B cell (primary cell): ENCODE measurements around the gene ITPR3. TPM values are rescaled to one million over a fixed set of nuclear protein-coding genes. Genes with fewer than 3 reads are reported as not detected.
A peak's percentile ranks its signal among the peaks of the same experiment; 100 is the strongest.

Experiments used
- ATAC-seq: fragments of 200-7000 bp; cut with Tn5 transposase; one replicate; pipeline ENCODE4 v1.10.0; 2021; ENCODE audit warnings: low read depth, mild to moderate bottlenecking, moderate number of reproducible peaks, moderate library complexity
- CTCF ChIA-PET: fragments of 350-600 bp; sonication (Branson Sonifier 250); formaldehyde crosslinking; loops from one replicate; lab custom pipeline; 2021; ENCODE audit warnings: antibody characterized with exemption, inconsistent platforms; lab: Charles Lee
- POLR2A ChIA-PET: fragments of 350-600 bp; sonication (Branson Sonifier 250); formaldehyde crosslinking; loops from one replicate; lab custom pipeline; 2021; ENCODE audit warnings: antibody characterized with exemption; lab: Charles Lee
- DNase-seq: peaks from one replicate; pipeline ENCODE4 v3.0.0; 2013
- H2AFZ ChIP-seq: 2 replicates; pipeline ENCODE4 v1.6.1; 2012; ENCODE audit warnings: mild to moderate bottlenecking, low read depth, low read length; ENCODE audit not compliant: insufficient read depth, poor library complexity, severe bottlenecking
- H3K27ac ChIP-seq, 2 donors: 1 replicate in 1 of 2; 2 replicates in 1 of 2; pipeline ENCODE4 v1.5.1; 2012 to 2013; ENCODE audit warnings: low read length in 2 of 2, mild to moderate bottlenecking in 2 of 2, moderate library complexity in 1 of 2
- H3K27me3 ChIP-seq, 4 experiments: fragments of 200-600 bp in 1 of 4; sonication (generic) in 1 of 4; replicated peaks in 1 of 4; 1 replicate in 2 of 4; 2 replicates in 2 of 4; pipeline versions ENCODE4 v1.6.1 to v1.7.0; 2013 to 2016; ENCODE audit warnings: low read length in 3 of 4, mild to moderate bottlenecking in 2 of 4, mixed read lengths in 1 of 4, moderate library complexity in 1 of 4; ENCODE audit not compliant: insufficient read depth in 4 of 4, control insufficient read depth in 3 of 4; ENCODE audit errors: control extremely low read depth in 1 of 4
- H3K36me3 ChIP-seq, 2 experiments: replicated peaks in 1 of 2; 1 replicate in 1 of 2; 2 replicates in 1 of 2; pipeline versions ENCODE4 v1.6.1 to v1.7.1; 2013; ENCODE audit warnings: low read length in 1 of 2; ENCODE audit not compliant: insufficient read depth in 2 of 2, control insufficient read depth in 1 of 2; ENCODE audit errors: control extremely low read depth in 1 of 2, extremely low read depth in 1 of 2
- H3K4me1 ChIP-seq, 2 donors: fragments of 200-600 bp in 1 of 2; sonication (generic) in 1 of 2; 1 replicate in 1 of 2; 2 replicates in 1 of 2; pipeline versions ENCODE4 v1.5.1 to v1.6.1; 2013 to 2017; ENCODE audit warnings: low read length in 2 of 2; ENCODE audit not compliant: control insufficient read depth in 2 of 2, insufficient read depth in 2 of 2
- H3K4me2 ChIP-seq: replicated peaks from 2 replicates; pipeline ENCODE3; 2012; ENCODE audit warnings: mild to moderate bottlenecking, low read depth, low read length; ENCODE audit not compliant: poor library complexity, severe bottlenecking
- H3K4me3 ChIP-seq, 5 experiments: fragments of 200-600 bp in 1 of 5; sonication (generic) in 1 of 5; 1 replicate in 3 of 5; 2 replicates in 2 of 5; pipeline versions ENCODE4 v1.5.1 to v1.7.0; 2011 to 2016; ENCODE audit warnings: low read length in 4 of 5, mild to moderate bottlenecking in 4 of 5, low read depth in 2 of 5, control low read depth in 1 of 5, moderate library complexity in 1 of 5; ENCODE audit not compliant: insufficient read depth in 1 of 5; ENCODE audit errors: control extremely low read depth in 1 of 5, extremely low read depth in 1 of 5
- H3K79me2 ChIP-seq: fragments of 200-600 bp; sonication (generic); one replicate; pipeline ENCODE4 v1.6.0; 2016; ENCODE audit warnings: low read length; ENCODE audit not compliant: control insufficient read depth, insufficient read depth
- H3K9ac ChIP-seq: fragments of 200-600 bp; sonication (generic); 2 replicates; pipeline ENCODE4 v1.6.1; 2017; ENCODE audit warnings: mild to moderate bottlenecking, low read length, moderate library complexity
- H3K9me3 ChIP-seq, 3 donors: one replicate each; pipeline versions ENCODE4 v1.6.1 to v1.7.1; 2013; ENCODE audit warnings: low read length in 2 of 3; ENCODE audit not compliant: control insufficient read depth in 2 of 3, insufficient read depth in 1 of 3; ENCODE audit errors: control extremely low read depth in 1 of 3
- H4K20me1 ChIP-seq: 2 replicates; pipeline ENCODE4 v1.6.0; 2012; ENCODE audit warnings: mild to moderate bottlenecking, low read length; ENCODE audit not compliant: insufficient read depth, control insufficient read depth, poor library complexity, severe bottlenecking
- H3K27ac Mint-ChIP-seq: one replicate; pipeline ENCODE4 v1.8.0; 2021; ENCODE audit warnings: mixed read lengths
- H3K27me3 Mint-ChIP-seq: one replicate; pipeline ENCODE4 v1.8.0; 2021; ENCODE audit warnings: mixed read lengths
- H3K4me1 Mint-ChIP-seq: one replicate; pipeline ENCODE4 v1.8.0; 2021; ENCODE audit warnings: mixed read lengths
- H3K4me3 Mint-ChIP-seq: one replicate; pipeline ENCODE4 v1.8.0; 2021; ENCODE audit warnings: mixed read lengths
- H3K9me3 Mint-ChIP-seq: one replicate; pipeline ENCODE4 v1.8.0; 2022; ENCODE audit warnings: mixed read lengths; ENCODE audit not compliant: insufficient read depth
- EZH2 ChIP-seq: IDR thresholded peaks from 2 replicates; pipeline ENCODE4 v1.6.1; 2012; ENCODE audit warnings: borderline replicate concordance, low read depth, mild to moderate bottlenecking, moderate library complexity, low read length; ENCODE audit not compliant: insufficient read depth, poor library complexity, severe bottlenecking
- WGBS: methylation state at CpG from one replicate; pipeline ENCODE4 v1.1.5; 2013; ENCODE audit warnings: missing lambda C conversion rate; ENCODE audit not compliant: insufficient coverage; 5-methylcytosine and 5-hydroxymethylcytosine counted together
- intact Hi-C: fragments of 100-400 bp; cut with micrococcal nuclease; formaldehyde crosslinking; loops from one replicate; pipeline ENCODE4 v1.10.0; 2022
- polyA plus RNA-seq: library from polyadenylated mRNA; depleted of rRNA; stranded (reverse); fragments of >200 nt; gene quantifications from 2 replicates; pipeline ENCODE4 v1.2.3, GENCODE V29; 2012
- total RNA-seq, 2 donors: library from RNA; stranded (reverse); fragments of 120-200 nt in 1 of 2; gene quantifications; 1 replicate in 1 of 2; 2 replicates in 1 of 2; pipeline versions ENCODE4 v1.2.3 to v1.2.4, GENCODE V29; 2013 to 2022
- TF ChIP-seq, protein P1 (sequence below): fragments of 200-600 bp; IDR thresholded peaks from one replicate; pipeline ENCODE4 v1.8.0; 2022; ENCODE audit warnings: antibody characterized with exemption, mild to moderate bottlenecking

The ITPR3 gene
- total and polyA plus RNA-seq, 2 donors (not counting 1 experiment from before 2014, with no cell fraction given): 61.9 to 67.6 TPM

DNA sequence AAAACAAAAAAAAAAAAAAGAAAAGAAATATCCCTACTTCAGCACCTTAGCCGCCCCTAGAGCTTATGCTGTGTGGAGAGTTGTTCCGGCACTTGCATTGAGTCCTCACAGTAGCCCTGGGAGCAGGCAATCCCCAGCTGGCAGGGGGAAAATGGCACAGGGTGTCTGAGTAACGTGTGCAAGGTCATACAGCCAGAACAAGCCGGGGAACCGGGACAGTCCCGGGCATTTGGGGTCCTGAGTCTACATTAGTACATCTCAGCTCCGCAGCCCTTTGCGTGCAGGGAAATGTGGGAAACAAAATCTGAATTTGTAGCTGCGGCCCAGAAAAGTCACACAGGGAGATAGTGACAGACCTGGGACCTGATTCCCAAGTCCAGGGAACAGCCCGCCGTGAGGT lies 44.5 kb upstream of the ITPR3 start:
- Mint-ChIP-seq H3K27me3 (no peaks in the 10 kb centered on the region), H3K27ac (no peak overlapping the region), H3K4me1 (peaks cover 36% of the 10 kb centered on the region), H3K4me3 (peak overlapping the region; percentile 29), H3K9me3 (no peaks in the 10 kb centered on the region)
- peaks cover 26 to 41% of the 10 kb centered on the region in 2 donors for H3K4me1 ChIP-seq
- CTCF ChIA-PET: interaction anchor here (0.7 to 1.6 kb wide), 3 partner anchors 8 to 1984 kb away, joined by 3 to 5 read pairs (median 3); partner anchors contain the start of gene NCR3
- H3K36me3 ChIP-seq: peaks cover 0 to 42% of the 10 kb centered on the region in 2 experiments
- H4K20me1 ChIP-seq: peaks cover 7% of the 10 kb centered on the region
- no peak overlapping the region for H2AFZ ChIP-seq
- POLR2A ChIA-PET: no interaction called here
- H3K4me3 ChIP-seq: no peak overlapping the region
- ATAC-seq (no peak), DNase-seq (no peak)
- H3K79me2 ChIP-seq: peaks cover 35% of the 10 kb centered on the region
- whole genome bisulfite sequencing: 93% methylated on average over 5 of the region's 11 CpGs
- intact Hi-C loops: no loop called here
- no peak overlapping the region for H3K27ac ChIP-seq
- no peak overlapping the region for H3K9ac ChIP-seq
- H3K27me3 ChIP-seq: no peaks in the 10 kb centered on the region
- no peak for TF ChIP-seq EZH2
- TF ChIP-seq, protein P1, sequence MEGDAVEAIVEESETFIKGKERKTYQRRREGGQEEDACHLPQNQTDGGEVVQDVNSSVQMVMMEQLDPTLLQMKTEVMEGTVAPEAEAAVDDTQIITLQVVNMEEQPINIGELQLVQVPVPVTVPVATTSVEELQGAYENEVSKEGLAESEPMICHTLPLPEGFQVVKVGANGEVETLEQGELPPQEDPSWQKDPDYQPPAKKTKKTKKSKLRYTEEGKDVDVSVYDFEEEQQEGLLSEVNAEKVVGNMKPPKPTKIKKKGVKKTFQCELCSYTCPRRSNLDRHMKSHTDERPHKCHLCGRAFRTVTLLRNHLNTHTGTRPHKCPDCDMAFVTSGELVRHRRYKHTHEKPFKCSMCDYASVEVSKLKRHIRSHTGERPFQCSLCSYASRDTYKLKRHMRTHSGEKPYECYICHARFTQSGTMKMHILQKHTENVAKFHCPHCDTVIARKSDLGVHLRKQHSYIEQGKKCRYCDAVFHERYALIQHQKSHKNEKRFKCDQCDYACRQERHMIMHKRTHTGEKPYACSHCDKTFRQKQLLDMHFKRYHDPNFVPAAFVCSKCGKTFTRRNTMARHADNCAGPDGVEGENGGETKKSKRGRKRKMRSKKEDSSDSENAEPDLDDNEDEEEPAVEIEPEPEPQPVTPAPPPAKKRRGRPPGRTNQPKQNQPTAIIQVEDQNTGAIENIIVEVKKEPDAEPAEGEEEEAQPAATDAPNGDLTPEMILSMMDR: no peak
- no peak overlapping the region for H3K4me2 ChIP-seq
- H3K9me3 ChIP-seq: no peaks in the 10 kb centered on the region

DNA sequence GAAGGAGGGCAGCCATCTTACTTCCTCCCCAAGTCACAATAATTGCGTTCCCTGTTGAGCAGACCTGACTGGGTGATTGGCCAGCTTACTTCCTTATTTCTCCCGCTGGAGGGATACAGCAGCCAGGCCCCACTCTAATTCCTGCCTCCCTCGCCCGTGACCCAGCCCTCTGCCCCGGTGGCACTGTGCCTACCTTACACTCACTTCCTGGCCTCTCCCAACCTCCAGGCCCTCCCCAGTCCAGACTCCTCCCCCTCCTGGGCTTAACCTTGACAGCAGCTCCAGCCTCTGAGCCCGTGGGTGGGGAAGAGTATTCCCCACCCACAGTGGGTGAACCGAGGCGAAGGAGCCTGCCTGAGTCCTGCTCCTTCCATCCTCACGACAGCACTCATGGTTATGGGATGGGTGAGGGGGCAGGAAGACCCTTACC lies 44.0 kb upstream of the ITPR3 start:
- TF ChIP-seq, protein P1: no peak
- TF ChIP-seq EZH2: no peak
- H3K9me3 ChIP-seq: no peaks in the 10 kb centered on the region
- no peak overlapping the region for H3K9ac ChIP-seq
- peak overlapping the region; percentile 95 for H3K27ac Mint-ChIP-seq
- no peak overlapping the region for H2AFZ ChIP-seq
- ATAC-seq (no peak), DNase-seq (no peak)
- peak overlapping the region; percentile 77 for H3K4me2 ChIP-seq
- intact Hi-C loops: no loop called here
- ChIA-PET CTCF (interaction anchor here (0.7 to 1.6 kb wide), 3 partner anchors 8 to 1984 kb away, joined by 3 to 5 read pairs (median 3); partner anchors contain the start of gene NCR3), POLR2A (interaction anchor here (0.7 kb wide), 1 partner anchor 233 kb away, joined by 3 read pairs; no protein-coding TSS in a partner anchor)
- H3K27me3 Mint-ChIP-seq: no peaks in the 10 kb centered on the region
- H3K36me3 ChIP-seq: peaks cover 0 to 42% of the 10 kb centered on the region in 2 experiments
- no peaks in the 10 kb centered on the region for H3K9me3 Mint-ChIP-seq
- no peaks in the 10 kb centered on the region for H3K27me3 ChIP-seq
- peaks cover 7% of the 10 kb centered on the region for H4K20me1 ChIP-seq
- peaks cover 22 to 36% of the 10 kb centered on the region in 2 donors for H3K4me1 ChIP-seq
- WGBS: 50% methylated on average over 6 of the region's 9 CpGs
- peaks cover 31% of the 10 kb centered on the region for H3K4me1 Mint-ChIP-seq
- peak overlapping the region in 1 of 2 donors; percentile 52 for H3K27ac ChIP-seq
- H3K4me3 ChIP-seq: no peak overlapping the region
- H3K4me3 Mint-ChIP-seq: peak overlapping the region; percentile 44
- H3K79me2 ChIP-seq: peaks cover 35% of the 10 kb centered on the region
